ENCODE results near the gene TINAG.

- no peak for TF ChIP-seq CTCF (IDR thresholded peaks at IDR 0.05)
- TF ChIP-seq POLR2AphosphoS5 (IDR thresholded peaks at IDR 0.05): no peak
Observed at GRCh38 chr6:54386295-54386694, 78.1 kb downstream of the TINAG start.

Measured in suprapubic skin (tissue), 3 donors.